COLO668 (cell line): ENCODE results near the gene CRP.
"Not testable (repeated sequence)": the region's sequence is repeated elsewhere in the genome, so short reads cannot be mapped to it uniquely, and the experiment has no call there.

Source experiments
- DNase-seq: peaks from one replicate; lab custom pipeline; 2025; ENCODE audit not compliant: unreplicated experiment; lab: John Stamatoyannopoulos, UW

Gene CRP

GRCh38 chr1:159714529-159714928, at the start of gene CRP:
Gene CRP, minus strand, starts transcription at chr1:159714589. Its CDS starts 104 bp downstream, at chr1:159714485.
- DNase-seq, result no peak

- no peak for DNase-seq
Measured at GRCh38 chr1:159763686-159764085, 49.3 kb upstream of the CRP start.

GRCh38 chr1:159756397-159756796, 42.0 kb upstream of the CRP start:
- DNase-seq, result no peak

GRCh38 chr1:159755451-159756007, 41.1 kb upstream of the CRP start:
- no peak for DNase-seq

- DNase-seq, result no peak
Measured at GRCh38 chr1:159753386-159753785, 39.0 kb upstream of the CRP start.

- no peak for DNase-seq
Measured at GRCh38 chr1:159752135-159752580, 37.8 kb upstream of the CRP start.

- DNase-seq, result no peak
Measured at GRCh38 chr1:159751031-159751430, 36.6 kb upstream of the CRP start.

- no peak for DNase-seq
Measured at GRCh38 chr1:159750621-159751020, 36.2 kb upstream of the CRP start.

GRCh38 chr1:159749630-159750029, 35.2 kb upstream of the CRP start:
- no peak for DNase-seq

GRCh38 chr1:159748370-159748769, 34.0 kb upstream of the CRP start:
- no peak for DNase-seq

- no peak for DNase-seq
Measured at GRCh38 chr1:159746666-159747065, 32.3 kb upstream of the CRP start.

- no peak for DNase-seq
Measured at GRCh38 chr1:159743651-159744410, 29.4 kb upstream of the CRP start.

GRCh38 chr1:159737238-159737916, 23.0 kb upstream of the CRP start:
- no peak for DNase-seq

- not testable (repeated sequence) for DNase-seq
Measured at GRCh38 chr1:159723188-159723587, 8.8 kb upstream of the CRP start.

GRCh38 chr1:159719990-159720389, 5.6 kb upstream of the CRP start:
- no peak for DNase-seq

GRCh38 chr1:159715855-159716254, 1.5 kb upstream of the CRP start:
- no peak for DNase-seq

- no peak for DNase-seq
Measured at GRCh38 chr1:159712080-159712479, 2.3 kb downstream of the CRP start.

- DNase-seq, result no peak
Measured at GRCh38 chr1:159707472-159708260, 6.7 kb downstream of the CRP start.

GRCh38 chr1:159705904-159706256, 8.5 kb downstream of the CRP start:
- no peak for DNase-seq

- no peak for DNase-seq
Measured at GRCh38 chr1:159705251-159705903, 9.0 kb downstream of the CRP start.

GRCh38 chr1:159704481-159704880, 9.9 kb downstream of the CRP start:
- DNase-seq, result no peak
